Pulmonary artery endothelial cell (primary cell): ENCODE data around the gene CCDC14. TPM values are rescaled to one million over a fixed set of nuclear protein-coding genes. Genes with fewer than 3 reads are reported as not detected.

Source experiments
- total RNA-seq: library from RNA; depleted of rRNA; stranded (reverse); fragments of >200 nt; gene quantifications from 2 replicates; pipeline ENCODE4 v1.2.3, GENCODE V29; 2014

Gene CCDC14
- total RNA-seq, 1 donor from 2014 or later: 20.0 TPM

Other genes starting within 250 kb of the CCDC14 start
- 14.9 and 24.3 TPM in 2 replicates for gene MYLK, start 76.9 kb downstream of the CCDC14 start, total RNA-seq
- gene ROPN1, start 30.9 kb upstream of the CCDC14 start, total RNA-seq: not detected in 2 replicates
- gene KALRN, start 72.1 kb upstream of the CCDC14 start, total RNA-seq: 10.0 and 14.3 TPM in 2 replicates